CD4-positive, alpha-beta T cell treated with Interleukin-15 for 1 hour (primary cell): ENCODE data around the gene ATP6V0A1.
"Not testable (repeated sequence)": the region's sequence is repeated elsewhere in the genome, so short reads cannot be mapped to it uniquely, and the experiment has no call there.

Source experiments
- DNase-seq: peaks from one replicate; pipeline ENCODE4 v3.0.0-alpha.2; 2020

ATP6V0A1 gene

DNA sequence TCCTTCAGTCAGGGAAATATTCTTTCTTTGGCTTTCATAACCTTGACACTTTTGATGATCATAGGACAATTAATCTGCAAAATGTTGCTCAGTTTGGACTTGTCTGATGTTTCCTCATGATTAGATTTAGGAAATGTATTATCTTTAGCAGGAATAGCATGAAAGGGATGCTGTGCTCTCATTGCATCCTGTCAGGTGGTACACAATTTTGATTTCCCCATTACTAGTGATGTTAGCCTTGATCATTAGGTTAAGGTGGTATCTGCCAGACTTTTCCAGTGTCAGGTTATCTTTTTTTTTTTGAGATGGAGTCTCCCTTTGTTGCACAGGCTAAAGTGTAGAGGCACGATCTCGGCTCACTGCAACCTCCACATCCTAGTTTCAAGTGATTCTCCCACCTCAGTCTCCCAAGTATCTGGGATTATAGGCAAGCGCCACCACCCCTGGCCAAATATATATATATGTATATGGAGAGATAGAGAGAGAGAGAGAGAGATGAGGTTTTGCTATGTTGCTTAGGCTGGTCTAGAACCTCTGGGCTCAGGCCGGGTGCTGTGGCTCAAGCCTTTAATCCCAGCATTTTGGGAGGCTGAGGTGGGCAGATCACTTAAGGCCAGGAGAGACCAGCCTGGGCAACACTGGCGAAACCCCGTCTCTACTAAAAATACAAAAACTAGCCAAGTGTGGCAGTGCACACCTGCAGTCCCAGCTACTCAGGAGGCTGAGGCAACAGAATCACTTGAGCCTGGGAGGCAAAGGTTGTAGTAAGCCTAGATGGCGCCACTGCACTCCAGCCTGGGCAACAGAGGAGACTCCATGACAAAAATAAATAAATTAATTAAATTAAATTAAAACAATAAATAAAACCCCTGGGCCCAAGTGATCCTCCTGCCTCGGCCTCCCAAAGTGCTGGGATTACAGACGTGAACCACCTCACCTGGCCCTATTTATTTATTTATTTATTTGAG is 19.8 kb upstream of the ATP6V0A1 start:
- peak; percentile 59 for DNase-seq

DNA sequence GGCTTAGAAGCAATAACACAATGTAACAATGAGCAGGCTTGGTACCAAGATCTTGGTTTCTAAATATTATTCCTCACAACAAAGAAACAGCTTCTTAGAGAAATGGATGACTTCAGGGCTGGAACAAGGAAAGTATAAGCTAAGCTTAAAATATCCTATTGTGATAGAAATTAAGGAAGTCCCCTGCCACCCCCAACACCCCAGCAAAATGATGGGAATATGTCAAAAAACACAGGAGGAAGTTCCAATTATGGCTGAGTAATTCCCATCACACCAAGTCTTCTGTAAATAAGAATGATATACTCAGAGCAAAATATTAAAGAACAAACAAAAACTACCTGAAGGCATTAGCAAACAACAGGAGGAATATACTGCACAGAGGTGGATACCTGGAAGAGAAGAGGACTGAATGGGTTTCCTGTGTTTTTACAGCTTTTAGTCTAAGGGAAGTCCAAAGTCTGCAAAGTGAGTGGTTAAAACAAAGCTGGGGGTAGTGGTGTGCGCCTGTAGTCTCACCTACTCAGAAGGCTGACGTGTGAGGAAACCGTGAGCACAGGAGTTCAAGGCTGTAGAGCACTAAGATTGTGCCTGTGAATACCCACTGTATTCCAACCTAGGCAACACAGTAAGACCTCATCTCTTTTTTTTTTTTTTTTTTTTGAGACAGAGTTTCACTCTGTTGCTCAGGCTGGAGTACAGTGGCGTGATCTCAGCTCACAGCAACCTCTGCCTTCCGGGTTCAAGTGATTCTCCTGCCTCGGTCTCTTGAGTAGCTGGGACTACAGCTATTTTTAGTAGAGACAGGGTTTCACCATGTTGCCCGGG is 17.1 kb upstream of the ATP6V0A1 start:
- no peak for DNase-seq

- no peak for DNase-seq
These were observed 16.5 kb upstream of the ATP6V0A1 start for GRCh38 chr17:42442196-42442565.

GRCh38 chr17:42449176-42449575 is 9.5 kb upstream of the ATP6V0A1 start:
- not testable (repeated sequence) for DNase-seq

GRCh38 chr17:42449838-42450237 is 8.8 kb upstream of the ATP6V0A1 start:
- DNase-seq, result not testable (repeated sequence)

- not testable (repeated sequence) for DNase-seq
These were observed 7.4 kb upstream of the ATP6V0A1 start for GRCh38 chr17:42451270-42451669.

- DNase-seq, result no peak
These were observed 5.2 kb upstream of the ATP6V0A1 start for GRCh38 chr17:42453439-42453838.

DNA sequence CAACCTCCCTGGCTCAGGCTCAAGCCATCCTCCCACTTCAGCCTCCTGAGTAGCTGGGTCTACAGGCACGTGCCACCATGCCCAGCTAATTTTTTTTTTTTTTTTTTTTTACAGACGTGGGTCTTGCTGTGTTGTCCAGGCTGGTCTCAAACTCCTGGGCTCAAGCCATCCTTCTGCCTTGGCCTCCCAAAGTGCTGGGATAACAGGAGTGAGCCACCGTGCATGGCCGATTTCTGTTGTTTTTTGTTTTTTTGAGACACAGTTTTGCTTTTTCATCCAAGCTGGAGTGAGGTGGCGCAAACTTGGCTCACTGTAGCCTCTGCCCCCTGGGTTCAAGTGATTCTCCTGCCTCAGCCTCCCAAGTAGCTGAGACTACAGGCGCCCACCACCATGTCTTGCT is 3.7 kb upstream of the ATP6V0A1 start:
- not testable (repeated sequence) for DNase-seq

GRCh38 chr17:42456223-42457106 is 2.2 kb upstream of the ATP6V0A1 start:
- no peak for DNase-seq

DNA sequence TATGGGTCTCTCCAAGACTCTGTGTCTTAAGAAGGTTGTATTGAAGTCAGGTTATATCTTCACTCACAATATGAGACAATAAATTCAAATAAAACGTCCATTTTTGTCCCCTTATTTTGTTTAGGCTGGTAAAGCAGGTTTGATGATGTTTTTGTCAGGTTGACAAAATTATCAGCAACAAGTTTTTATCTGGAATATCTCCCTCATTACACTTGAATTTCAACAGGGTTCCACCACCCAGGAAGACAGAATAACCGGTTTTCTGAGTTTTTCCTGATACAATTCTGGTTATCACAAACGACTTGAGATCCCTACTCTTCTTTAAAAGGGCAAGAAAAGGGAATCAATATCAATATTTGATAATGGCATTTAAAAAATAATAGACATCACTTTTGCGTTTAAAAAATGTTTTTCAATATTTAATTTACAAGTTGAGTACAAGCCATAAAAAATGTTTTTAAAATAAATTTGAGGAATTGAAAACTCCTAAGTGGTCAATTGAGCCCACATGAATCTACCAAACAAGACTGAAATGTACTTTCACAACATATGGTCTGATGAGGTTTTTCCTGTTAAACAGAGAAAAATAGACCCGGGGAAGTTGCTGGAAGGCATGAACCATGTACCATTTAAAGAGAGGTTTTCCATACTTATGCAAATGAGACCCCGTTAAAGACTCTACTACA is 1.4 kb upstream of the ATP6V0A1 start:
- no peak for DNase-seq

- DNase-seq, result no peak
These were observed 650 bp downstream of the ATP6V0A1 start for GRCh38 chr17:42459256-42459800.

GRCh38 chr17:42459801-42460281 is 1.2 kb downstream of the ATP6V0A1 start:
- DNase-seq, result no peak

- DNase-seq, result no peak
These were observed 1.7 kb downstream of the ATP6V0A1 start for GRCh38 chr17:42460371-42460770.

- no peak for DNase-seq
These were observed 5.3 kb downstream of the ATP6V0A1 start for GRCh38 chr17:42463976-42464400.

DNA sequence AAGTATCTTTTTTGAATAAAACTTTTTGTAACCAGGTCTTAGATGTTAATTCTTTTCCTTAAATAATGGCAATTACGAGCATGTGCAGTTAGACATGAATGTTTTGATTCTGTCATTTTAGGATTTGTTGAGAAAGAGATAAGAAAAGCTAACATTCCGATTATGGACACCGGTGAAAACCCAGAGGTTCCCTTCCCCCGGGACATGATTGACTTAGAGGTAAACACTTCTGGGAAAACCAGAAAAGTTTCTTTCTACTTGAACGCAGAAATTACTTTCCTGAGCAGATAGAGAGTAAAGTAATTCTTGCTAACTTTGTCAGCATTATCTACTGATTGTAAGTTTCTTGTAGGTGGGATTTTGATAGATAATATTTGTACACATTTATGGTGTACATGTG is 9.2 kb downstream of the ATP6V0A1 start:
- no peak for DNase-seq

GRCh38 chr17:42472709-42473521 is 14.2 kb downstream of the ATP6V0A1 start:
- DNase-seq, result no peak

- no peak for DNase-seq
These were observed 15.6 kb downstream of the ATP6V0A1 start for GRCh38 chr17:42474276-42474675.

DNA sequence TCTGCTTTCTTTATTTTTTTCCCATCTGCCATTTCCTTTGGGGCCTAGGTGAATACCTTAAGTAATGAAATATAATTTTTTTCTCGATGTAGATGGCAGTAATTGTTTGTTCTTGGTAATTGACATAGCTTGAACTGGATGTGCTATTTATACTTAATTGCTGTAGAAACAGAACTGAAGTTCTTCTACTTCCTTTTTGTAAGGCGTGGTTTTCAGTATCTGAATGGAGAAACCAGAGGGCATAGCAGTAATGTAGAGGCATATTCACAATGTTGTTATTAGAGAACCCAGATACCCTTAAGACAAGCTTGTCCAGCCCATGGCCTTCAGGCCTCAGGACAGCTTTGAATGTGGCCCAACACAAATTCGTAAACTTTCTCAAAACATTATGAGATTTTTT is 16.4 kb downstream of the ATP6V0A1 start:
- no peak for DNase-seq

DNA sequence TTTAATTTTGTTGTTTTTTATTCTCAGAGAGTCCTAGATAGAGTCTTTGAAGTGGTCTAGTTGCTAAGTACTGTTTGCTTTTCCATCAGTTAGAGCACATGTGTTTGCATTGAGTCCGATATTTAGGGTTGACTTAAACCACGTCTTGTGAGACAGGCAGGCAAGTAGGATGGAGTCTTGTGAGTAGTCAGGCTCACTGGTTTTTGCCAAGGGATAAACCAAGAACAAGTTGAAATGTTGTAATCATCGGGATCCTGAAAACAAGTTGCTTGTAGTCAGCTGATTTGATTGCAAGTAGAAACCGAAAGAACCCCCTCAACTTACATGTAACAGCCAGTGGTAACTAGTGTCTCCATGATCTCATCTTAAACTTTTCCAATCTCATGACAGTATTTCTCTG is 17.2 kb downstream of the ATP6V0A1 start:
- no peak for DNase-seq

DNA sequence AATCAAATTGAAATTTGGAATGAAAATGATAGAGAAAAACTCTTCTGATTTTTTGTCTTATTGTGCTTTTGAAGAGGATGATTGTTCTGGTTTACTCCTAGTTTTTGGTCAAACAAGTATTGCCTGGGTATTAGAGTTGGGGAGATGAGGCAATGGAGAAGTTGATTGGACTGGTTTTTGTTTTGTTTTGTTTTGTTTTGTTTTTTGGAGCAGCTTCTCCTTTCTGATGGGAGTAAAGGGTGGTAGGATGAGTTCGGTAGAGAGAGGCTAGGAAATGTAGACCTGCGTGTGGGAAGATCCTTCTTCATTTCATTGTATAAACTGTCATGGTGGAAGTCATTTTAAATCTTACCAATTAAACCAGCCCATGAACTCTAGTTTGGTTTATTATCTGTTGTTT is 17.7 kb downstream of the ATP6V0A1 start:
- no peak for DNase-seq

DNA sequence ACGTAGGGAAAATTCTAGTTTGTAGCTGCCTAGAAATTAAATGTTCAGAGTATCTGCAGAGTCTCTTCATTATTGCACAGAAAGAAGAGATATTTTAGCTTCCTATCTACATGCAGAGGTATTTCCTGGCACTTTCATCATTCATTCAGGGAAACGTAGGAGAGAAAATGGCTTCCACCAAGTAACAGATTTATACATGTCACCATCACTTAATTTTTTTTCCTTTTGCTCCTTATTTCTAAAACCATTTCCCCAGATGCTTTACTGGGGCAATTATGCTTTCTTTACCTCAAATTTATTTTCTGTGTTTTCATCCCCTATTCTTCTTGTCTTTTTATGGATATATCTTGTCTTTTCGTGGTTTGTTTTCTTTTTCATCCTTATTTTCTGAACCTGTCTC is 18.5 kb downstream of the ATP6V0A1 start:
- no peak for DNase-seq
